SH-SY5Y (cell line): ENCODE data around the gene PTPRT.

Source experiments
- GATA2 ChIP-seq: IDR thresholded peaks from 2 replicates; pipeline ENCODE4 v1.6.1; 2011; ENCODE audit warnings: mild to moderate bottlenecking, low read depth, low read length
- GATA3 ChIP-seq: IDR thresholded peaks from 2 replicates; pipeline ENCODE4 v1.6.1; 2011; ENCODE audit warnings: low read depth, mild to moderate bottlenecking, low read length, moderate library complexity

DNA sequence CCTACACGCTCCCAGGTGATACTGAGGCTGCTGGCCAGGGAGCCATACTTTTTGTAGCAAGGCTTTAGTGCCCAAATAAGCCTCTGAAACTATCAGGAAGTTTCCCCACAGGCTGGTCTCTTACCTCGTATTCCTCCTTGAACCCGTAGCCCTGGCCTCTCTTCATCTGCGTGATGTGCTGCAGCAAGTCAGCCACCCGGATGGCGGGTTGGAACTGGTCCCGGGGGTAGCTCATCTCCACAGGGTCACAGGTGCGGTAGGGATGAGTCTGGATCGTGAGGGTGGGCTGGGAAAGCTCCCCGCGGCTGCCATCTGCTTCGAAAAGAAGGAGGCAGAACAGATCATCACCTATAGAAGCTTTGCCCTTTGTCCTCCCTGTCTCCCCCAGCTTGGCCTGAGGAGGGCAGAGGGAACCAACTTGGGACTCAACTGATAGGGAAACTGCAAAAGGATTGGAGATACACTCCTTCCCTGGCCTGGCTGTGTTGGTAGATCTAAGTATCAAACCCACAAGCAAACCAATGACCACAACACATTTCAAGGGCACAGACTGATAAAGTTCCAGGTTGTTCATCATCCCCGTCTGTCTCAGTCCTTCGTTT, 1028.4 kb downstream of the PTPRT start:
- TF ChIP-seq GATA2, result no peak
- TF ChIP-seq GATA3, result no peak
